Stimulated activated CD8-positive, alpha-beta memory T cell treated with anti-CD3 and anti-CD28 coated beads, Interleukin-15, amount 100 ng/mL, for 48 hours (primary cell): ENCODE results near the gene FGD4.

Experiments
- DNase-seq, 2 donors: peaks; one replicate each; pipeline ENCODE4 v3.0.0-alpha.2; 2020; ENCODE audit warnings: low read depth in 2 of 2

The FGD4 gene

DNA sequence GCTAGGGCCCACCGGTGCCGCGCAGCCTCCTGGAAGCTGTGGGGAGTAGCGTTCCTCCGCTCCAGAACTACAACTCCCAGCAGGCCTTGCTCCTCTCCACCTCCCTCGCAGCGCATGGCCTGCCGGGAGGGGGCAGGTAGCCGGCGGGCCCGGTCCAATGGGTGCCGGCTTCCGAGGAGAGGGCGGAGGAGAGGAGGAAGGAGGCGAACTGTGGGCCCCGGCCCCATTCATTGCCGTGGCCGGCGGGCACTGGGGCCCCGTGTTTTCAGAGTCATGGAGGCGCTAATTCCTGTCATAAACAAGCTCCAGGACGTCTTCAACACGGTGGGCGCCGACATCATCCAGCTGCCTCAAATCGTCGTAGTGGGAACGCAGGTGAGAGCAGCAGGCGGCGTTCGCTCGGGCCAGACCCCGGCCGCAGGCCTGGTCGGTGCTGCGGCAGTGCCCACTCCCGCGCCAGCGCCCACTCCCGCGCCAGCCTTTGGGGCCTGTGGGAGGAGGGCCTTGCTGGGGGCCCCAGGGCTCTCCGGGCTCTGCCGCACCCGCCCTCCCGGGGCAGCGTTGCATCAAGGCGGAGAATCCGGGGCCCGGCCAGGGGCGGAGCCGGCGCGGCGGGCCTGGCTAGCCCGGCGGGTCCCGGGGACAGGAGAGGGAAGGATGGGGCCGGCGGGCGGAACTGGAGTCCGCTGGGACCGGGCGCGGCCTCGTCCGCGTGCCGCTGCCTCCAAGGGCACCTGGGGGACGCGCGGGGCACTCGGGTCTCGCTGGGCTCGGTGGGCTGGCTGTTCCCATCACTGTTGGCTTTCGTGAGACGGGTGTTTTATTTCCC lies 279.9 kb downstream of the FGD4 start, which contains the start of gene DNM1L:
Gene DNM1L, plus strand, starts transcription at position 211 of the 829 bp plus-strand sequence. Its CDS starts 63 bp downstream, at position 274.
- DNase-seq, result peak; percentile 87 to 90

DNA sequence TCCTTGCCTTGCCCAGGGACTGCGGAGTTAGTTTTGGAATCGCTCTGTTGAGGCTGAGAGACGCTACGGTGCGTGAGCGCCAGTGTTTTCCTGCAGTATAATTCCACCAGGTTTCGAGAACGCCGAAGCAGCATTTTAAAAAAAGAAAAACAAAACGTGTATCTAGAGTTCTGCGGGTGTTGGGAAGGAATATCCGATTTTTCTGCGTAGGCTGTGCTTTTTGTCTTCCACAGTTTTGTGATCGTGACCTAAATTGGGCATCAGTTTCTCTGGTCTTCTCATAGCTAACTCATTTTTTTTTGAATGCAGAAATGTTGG lies 280.5 kb downstream of the FGD4 start:
- DNase-seq, result no peak

DNA sequence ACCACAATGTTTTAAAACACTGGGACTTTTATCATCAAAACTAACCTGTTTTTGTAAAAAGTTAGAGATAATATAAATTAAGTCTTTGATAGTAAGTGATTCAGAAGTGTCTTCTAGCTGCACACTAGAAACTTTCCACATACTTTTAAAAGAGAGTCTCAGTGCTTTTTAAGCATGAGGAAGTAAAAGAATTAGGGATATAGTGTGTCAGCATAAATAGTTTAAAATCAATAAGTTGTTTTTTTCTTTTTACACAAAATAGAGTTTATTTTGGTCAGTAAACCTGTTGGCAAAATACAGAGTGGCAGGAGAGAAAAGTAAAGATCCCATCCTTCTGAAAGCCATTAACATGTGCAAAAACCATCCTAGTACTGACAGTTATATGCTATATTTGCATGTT lies 281.4 kb downstream of the FGD4 start:
- DNase-seq, result no peak

DNA sequence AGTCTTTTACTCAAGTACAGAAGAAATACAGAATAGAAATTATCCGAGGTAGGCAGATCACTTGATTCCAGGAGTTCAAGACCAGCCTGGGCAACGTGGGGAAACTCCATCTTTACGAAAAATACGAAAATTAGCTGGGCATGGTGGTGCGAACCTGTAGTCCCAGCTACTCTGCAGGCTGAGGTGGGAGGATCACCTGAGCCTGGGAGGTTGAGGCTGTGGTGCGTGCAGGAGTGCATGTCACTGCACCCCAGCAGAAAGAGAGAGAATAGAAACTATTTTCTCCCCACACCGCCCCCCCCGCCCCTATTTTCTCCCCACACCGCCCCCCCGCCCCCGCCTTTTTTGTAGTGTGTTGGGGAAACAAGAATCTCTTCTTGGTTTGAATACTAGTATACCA lies 281.9 kb downstream of the FGD4 start:
- DNase-seq, result no peak

DNA sequence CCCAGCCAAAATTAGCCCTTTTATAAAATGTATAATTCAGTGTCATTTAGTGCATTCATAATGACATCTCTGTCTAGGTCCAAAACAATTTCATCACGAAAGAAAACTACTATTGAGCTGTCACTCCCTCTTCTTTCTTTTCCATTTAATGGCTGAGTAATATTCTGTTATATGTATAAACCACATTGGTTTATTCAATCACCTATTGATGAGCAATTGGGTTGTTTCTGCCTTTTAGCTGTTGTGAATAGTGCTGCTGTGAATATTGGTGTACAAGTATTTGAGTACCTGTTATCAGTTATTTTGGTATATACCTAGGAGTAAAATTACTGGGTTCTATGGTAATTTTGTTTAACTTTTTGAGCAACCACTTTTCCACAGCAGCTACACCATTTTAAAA lies 287.0 kb downstream of the FGD4 start:
- DNase-seq, result no peak

DNA sequence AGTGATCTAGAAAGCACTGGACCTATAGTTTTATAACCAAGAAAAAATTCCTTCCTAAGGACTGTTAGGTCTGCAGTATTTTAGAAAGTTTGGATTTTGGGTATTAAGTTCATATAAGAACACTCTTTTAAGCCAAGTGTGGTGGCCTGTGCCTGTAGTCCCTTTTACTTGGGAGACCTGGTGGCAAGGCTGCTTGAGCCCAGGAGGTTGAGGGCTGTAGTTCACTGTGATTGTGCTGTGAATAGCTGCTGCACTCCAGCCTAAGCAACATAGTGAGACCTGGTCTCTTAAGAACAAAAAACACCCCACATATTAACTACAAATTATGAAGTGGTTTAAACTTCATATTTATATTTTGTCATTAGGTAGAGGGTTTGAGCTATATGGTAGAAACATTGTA lies 289.4 kb downstream of the FGD4 start:
- DNase-seq, result no peak

DNA sequence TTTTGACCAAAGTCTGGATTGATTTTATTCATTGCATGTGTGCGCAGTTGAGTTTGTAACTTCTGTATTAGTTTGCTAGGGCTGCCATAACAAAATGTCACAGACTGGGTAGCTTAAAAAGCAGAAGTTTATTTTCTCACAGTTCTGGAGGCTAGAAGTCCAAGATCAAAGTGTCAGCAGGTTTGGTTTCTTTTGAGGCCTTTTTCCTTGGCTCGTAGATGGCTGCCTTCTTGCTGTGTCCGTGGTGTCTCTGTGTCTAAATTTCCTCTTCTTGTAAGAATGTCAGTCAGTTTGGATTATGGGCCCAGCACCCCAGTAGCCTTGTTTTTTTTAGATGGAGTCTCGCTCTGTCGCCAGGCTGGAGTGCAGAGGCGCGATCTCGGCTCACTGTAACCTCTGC lies 291.6 kb downstream of the FGD4 start:
- DNase-seq, result no peak

DNA sequence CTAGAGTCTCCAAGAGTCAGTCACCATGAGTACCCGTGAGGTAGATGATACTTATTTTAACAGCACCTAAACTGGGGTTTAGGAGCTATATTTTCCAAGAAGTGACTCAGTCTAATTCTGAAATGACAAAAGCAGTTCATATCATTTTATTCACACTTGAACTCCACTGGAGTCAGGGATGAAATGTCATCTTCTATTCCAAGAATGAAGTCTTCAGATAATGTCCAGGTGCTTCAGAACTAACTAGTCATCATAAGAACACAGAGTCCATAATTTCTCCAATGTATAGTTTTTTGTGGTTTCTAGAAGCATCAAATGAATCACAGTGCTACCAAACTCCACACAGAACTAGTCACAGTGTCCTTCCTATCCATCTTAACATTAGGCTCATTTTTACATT lies 293.0 kb downstream of the FGD4 start:
- DNase-seq, result no peak

DNA sequence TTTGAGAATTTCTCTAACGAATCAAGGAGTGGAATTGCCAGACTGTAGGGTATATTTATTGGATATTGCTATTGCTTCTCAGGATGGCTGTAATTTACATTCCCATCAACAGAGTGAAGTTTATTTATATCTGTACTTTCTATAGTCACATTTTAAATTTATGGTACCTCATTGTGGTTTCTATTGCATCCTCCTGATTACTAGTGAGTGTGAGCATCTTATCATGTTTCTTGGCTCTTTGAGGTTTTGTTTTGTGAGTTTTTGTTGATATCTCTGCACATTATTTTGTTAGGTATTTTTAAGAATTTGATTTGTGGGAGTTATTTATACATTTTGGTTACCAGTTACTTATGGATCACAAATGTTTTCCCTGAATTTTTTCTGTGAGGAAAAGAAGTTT lies 293.7 kb downstream of the FGD4 start:
- no peak for DNase-seq
